Islet precursor cell (in vitro differentiated cells): ENCODE measurements around the gene ZNHIT2.

ENCODE experiments used
- DNase-seq: peaks from one replicate; pipeline ENCODE4 v3.0.0-alpha.2; 2018

Gene ZNHIT2

DNA sequence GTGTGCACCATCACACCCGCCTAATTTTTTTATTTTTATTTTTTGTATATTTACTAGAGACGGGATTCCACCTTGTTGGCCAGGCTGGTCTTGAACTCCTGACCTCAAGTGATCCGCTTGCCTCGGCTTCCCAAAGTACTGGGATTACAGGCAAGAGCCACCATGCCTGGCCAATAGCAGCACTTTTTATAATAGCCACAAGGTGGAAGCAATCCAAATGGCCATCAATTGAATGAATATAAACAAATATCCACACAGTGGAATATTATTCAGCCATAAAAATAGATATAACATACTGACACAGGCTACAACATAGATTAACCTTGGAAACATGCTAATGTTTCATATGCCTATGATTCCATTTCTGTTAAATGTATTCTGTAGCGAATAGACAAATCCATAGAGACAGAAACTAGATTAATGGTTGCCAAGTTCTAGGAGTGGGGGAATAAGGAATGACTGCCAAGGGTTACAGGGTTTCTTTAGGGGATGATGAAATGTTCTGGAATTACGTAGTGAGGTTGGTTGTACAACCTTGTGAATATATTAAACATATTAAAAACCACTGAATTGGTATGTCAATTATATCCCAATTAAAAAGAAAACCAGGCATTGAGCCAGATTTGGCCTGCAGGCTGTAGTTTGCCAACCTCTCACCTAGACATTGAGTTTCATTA is 16.7 kb downstream of the ZNHIT2 start:
- no peak for DNase-seq

DNA sequence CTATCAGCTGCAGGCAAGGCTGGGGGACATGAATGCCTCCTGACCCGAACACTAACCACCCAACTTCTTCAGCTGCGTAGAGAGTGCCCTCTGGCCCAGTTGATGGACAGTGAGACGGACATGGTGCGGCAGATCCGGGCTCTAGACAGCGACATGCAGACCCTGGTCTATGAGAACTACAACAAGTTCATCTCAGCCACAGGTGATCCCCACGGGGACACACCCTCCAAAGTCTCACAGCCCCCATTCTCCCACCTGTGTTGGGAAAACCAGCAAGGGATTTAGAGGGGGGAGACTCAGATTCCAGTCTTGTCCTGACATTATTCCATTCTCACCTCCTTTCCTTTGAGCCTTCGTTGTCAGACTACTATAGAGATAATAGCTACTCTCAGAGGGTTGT is 20.6 kb downstream of the ZNHIT2 start:
- no peak for DNase-seq

DNA sequence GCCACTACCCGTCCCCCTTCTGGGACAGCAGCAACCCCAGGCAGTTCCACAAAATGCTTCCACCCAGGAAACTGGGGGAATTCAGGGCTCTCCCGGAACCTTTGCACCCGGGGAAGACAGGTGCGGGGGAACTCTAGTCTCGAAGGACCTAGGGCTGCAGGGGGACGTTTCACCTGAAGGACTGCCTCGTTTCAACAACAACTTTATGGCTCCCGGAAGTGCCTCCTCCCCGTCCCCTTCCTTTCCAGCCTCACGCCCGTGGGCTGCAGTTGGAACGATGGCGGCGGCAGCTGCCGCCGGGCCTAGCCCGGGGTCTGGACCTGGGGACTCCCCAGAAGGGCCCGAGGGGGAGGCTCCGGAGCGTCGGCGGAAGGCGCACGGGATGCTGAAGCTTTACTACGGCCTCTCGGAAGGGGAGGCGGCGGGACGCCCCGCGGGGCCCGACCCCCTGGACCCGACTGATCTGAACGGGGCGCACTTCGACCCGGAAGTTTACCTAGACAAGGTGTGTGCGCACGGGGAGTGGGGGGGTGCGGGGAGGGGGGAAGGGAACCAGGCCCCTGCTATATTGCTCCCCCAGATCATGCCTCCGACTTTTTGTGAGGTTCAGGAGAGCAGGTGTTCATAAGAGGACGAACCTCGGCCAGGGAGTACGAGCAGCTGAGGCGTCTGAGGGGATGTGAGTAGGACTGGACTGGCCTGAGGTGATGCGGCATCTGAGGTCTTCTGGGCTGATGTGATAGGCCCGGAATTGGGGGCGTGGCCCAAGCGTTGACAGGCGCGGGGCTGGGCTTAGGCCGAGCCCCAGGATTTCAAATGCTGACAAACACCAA is 21.3 kb downstream of the ZNHIT2 start, which contains the start of gene VPS51:
TSS of gene VPS51 (plus strand) at position 241 of the 833 bp plus-strand sequence. CDS start at position 278, 37 bp downstream.
- DNase-seq: peak; percentile 92

DNA sequence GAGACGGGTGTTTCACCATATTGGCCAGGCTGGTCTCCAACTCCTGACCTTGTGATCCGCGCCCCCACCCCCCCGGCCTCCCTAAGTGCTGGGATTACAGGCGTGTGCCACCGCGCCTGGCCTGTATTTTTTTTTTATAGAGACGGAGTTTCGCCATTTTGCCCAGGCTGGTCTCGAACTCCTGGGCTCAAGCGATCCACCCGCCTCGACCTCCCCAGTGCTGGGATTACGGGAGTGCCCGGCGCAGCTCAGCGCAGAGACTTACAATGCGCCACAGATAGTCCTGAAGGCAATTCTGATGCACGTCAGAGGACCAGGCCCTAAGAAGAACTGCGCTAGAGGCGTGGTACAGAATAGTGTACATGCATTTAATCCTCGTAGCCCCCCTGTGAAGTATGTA is 22.1 kb downstream of the ZNHIT2 start:
- DNase-seq: no peak

DNA sequence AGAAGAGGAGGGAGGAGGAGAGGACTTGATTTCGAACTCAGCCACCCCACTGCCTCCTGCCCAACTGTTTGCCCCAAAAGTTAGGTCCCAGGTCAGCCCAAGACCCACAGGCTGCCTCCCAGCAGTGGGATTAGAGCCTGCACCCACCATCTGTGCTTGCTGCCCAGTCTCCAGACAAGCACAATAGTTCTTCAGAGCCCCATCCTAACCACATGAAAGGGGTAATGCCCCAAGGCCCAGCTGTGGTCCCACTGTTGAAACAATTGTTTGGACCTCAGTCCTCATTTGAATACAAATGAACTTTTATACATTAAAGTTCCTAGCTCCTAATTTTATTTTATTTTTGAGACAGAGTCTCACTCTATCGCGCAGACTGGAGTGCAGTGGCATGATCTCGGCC is 26.9 kb downstream of the ZNHIT2 start:
- no peak for DNase-seq

DNA sequence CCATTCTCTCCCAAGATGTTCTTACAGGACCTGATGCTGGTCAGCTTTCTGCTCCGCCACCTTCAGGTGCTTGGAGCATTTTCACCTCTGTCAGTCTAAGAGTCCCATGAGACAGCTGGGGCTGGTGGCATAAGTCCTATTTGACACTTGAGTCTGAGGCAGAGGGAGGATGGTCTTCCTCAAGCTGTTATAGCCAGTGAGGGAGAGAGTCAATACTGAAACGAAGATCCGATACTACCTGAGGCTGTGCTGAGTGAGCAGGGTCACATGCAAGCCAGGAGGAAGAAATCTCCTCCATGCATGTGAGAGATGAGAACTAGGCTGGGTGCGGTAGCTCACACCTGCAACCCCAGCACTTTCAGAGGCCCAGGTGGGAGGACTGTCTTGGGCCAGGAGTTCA is 27.9 kb downstream of the ZNHIT2 start:
- no peak for DNase-seq

DNA sequence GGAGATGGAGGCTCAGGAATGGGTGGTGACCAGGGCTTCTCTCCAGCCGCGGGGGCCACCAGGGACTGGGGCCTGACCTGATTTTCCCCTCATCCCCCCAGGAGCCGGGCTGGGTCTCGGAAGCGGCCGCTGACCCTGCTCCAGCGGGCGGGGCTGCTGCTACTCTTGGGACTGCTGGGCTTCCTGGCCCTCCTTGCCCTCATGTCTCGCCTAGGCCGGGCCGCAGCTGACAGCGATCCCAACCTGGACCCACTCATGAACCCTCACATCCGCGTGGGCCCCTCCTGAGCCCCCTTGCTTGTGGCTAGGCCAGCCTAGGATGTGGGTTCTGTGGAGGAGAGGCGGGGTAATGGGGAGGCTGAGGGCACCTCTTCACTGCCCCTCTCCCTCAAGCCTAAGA is 29.7 kb downstream of the ZNHIT2 start:
- DNase-seq: no peak

DNA sequence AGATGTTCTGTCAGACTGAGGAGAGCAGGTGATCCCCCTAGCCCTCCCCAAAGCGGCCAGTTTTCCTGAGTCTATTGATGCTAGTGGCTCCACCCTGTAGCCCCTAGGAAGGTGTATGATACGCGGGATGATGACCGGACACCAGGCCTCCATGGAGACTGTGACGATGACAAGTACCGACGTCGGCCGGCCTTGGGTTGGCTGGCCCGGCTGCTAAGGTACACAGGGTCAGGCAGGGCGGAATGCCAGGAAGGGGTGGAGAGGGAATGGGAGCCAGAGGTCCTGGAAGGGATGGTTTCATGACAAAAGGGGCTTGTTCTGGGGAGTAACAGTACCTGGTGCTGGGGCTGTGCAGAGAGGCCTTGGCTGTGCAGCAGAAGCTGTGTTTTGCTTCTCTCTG is 30.3 kb downstream of the ZNHIT2 start:
- DNase-seq: no peak

DNA sequence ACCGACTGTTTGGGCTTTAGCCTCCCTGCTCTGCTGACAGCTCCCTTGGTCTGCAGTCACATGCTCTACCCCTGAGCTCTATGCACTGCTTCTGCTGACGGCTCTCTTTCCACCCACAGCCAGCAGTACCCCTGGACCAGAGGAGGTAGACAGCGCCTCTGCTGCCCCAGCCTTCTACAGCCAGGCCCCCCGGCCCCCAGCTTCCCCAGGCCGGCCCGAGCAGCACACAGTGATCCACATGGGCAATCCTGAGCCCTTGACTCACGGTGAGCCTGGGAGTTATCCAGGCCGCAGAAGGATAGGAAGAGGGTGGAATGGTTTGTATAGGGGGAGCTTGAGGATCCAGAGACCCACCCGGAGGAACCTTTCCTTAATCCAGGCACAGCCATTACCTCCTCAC is 30.7 kb downstream of the ZNHIT2 start:
- no peak for DNase-seq

DNA sequence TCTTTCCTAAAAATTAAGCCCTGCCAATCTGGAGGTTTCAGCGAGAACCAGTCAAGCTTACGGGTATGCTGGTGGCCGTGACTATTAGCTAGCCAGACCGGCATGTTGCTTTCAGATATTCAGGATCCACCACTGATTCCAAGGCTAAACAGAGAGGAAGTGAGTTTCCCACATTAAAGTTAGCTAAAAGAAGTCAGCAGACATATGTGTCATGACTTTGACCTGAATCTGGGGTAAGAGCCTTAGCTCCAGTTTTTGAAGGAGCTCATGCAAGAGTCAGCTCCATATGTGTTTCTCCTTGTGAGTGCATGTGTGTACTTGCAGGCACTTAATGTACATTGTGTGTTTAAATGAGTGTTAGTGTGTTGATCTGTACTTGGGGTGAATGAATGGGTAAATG is 32.1 kb downstream of the ZNHIT2 start:
- DNase-seq: no peak

DNA sequence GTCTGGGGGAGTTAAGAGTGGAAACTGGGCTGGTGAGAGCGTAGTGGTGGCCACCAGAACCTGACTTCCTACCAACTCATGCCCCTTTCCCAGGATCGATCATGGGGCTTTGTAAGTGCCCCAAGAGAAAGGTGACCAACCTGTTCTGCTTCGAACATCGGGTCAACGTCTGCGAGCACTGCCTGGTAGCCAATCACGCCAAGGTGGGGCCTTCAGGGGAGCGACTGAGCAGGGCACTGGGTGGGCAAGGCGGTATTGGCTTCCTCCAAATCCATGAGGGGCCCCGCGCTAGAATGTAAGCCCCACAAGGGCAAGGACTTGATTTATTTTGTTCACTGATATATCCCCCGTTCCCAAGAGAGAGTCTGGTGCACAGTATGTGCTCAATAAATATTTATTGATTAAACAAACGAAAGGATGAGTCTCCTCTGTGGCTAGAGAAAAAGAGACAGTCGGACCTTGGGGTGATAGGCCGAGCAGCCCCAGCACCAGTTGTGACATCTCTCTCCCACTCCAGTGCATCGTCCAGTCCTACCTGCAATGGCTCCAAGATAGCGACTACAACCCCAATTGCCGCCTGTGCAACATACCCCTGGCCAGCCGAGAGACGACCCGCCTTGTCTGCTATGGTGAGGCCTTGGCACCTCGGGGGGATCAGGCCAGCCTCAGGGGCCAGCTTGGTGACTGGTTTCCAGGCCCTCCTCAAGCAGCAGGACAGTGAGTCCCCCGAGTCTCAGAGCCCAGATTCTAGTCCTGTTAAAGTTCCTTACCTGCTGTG is 32.7 kb downstream of the ZNHIT2 start:
- DNase-seq: no peak

DNA sequence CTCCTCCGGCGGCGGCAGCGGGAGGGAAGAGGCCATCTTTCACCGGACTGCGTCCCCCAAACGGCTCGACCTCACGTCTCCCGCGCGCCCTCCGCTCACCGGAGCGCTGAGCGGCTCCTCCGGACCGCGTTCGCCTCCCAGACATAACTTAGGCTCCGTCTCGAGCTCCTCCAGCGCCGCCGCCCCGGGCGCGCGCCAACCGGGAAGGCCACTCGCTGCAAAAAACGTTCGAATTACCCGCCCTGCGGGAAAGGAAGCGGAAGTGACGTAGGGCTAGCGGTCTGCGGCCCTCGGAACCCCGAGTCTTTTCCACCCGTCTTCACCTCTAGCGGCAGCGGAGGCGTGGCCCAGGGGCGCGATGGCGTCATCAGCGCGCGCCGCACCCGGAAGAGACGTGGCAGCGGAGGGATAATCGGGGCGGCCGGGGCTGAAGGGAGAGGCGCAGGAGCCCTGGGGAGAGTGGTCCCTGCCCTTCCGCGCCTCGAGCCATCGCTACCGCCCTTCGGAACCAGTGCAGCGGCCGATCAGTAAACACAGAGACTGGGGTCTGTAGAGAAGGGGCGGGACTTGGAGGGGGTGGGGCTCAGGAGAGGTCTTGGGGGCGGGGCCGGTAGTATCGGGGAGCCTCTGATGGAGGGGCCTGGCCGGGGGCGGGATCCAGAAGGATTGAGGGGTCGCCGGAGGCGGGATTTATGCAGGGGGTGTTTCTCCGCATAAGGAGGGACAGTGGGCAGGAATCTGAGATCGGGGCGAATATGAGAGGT is 33.5 kb downstream of the ZNHIT2 start, which contains the start of the genes CDCA5 and ZFPL1:
TSS of gene CDCA5 (minus strand) at position 207 of the 764 bp plus-strand sequence. CDS start at position 145, 62 bp downstream.
TSS of gene ZFPL1 (plus strand) at position 389 of the 764 bp plus-strand sequence. CDS start 477 bp downstream, outside the sequence.
- peak; percentile 97 for DNase-seq

DNA sequence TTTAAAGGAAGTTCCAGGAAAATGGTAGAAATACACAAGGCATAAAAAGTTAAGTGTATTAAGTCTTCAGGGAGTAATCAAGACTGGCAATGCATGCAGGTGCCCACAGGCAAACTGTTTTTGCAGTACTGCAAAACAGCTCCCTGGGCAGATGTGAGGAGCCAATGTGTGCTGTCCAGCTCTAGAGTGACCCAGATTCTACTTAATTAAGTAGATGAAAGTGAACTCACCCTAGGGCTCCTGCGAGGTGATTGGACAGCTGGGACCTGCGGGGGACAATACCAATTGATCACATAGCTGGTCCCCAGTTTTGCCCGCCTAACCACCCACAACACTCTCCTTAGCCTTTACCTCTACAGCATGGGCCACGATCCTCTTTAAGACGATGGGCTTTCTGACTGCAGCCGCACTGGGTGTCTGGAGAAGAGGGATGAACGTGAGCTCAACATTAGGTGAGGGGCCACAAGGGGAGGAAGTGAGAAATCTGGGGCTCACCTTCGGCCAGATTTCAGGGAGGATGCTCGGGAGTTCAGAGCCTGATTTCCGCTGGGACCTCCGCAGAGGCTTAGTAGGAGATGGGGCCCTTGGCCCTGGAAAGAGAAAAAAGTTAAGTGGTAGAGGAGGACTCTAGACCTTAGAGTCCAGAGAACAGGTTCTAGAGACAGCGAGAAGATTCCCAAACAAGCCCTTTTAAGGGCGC is 34.2 kb downstream of the ZNHIT2 start:
- no peak for DNase-seq

DNA sequence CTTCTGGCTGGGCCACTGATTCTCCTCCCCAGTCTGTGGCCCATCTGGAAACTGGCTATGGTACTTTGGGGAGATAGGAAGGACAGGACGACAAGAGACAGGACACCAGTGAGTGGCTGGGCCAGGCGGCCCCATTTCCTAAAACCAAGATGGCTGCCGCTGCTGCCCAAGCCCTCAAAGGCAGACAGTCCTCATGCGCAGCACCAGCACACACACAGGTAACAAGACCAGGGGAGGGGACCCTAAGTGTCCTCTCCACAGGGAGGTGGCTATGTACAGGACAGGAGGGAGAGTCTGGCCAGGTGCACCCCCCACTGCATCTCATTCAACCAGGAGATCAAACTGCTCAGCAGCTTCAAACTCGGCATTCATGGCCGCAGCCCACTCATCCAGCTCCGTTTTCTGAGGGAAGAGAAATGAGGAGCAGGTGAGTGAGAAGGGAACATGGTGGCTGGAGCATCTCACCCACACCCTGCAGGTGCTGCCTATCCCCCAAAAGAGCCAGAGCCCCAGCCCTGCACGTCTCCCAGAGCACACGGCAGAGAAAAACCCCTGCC is 38.6 kb downstream of the ZNHIT2 start:
- peak; percentile 38 for DNase-seq

DNA sequence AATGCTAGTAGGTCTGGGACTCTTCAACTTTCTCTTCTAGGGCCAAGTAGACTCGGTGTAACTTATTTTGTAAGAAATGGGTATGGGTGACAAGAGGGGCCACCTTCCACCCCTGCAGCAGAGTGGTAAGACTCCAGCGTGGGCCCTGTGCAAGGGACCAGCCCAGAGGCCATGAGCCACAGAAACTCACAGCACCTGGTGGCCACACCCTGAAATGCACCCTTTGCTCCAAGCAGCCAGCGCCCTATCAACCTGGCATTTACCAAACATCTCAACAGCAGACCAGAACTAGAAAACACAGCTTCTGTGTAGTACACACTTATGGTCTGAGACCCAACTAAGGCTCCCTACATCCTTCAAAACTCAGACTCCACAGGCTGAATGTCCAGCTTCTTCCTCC is 39.4 kb downstream of the ZNHIT2 start:
- DNase-seq: peak; percentile 74

DNA sequence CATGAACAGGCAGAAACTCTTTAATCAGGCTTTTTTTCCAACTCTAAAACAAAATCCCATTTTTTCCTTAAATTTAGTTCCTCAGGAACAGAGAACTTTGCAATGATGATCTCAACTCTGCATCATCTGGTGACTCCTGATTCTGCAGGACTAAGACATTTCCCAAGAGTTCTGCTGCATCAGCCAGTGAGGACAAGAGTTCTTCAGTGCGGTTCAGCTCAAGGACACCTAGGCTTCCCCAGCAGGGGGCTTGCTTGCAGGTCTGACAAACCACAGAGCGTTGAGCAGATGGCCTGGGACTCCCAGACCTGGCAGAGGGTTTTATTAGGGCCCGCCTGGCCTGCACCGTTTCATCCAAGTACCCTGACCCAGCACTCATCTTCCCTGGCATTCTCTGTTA is 40.0 kb downstream of the ZNHIT2 start:
- DNase-seq: no peak

DNA sequence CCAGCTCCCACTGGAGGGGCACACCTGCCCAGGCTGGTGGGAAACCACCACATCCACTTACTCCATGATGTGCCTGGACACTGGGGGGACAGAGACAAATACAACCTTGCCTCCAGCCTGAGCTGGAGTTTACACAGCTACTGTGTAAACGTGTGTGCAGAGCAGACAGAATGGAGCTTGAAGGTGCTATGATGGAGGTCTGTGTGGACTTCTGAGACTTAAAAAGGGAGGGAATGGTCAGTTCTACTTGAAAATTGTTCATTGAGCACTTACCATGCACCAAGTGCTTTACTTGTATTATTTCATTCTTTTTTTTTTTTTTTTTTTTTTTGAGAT is 44.9 kb downstream of the ZNHIT2 start:
- no peak for DNase-seq

DNA sequence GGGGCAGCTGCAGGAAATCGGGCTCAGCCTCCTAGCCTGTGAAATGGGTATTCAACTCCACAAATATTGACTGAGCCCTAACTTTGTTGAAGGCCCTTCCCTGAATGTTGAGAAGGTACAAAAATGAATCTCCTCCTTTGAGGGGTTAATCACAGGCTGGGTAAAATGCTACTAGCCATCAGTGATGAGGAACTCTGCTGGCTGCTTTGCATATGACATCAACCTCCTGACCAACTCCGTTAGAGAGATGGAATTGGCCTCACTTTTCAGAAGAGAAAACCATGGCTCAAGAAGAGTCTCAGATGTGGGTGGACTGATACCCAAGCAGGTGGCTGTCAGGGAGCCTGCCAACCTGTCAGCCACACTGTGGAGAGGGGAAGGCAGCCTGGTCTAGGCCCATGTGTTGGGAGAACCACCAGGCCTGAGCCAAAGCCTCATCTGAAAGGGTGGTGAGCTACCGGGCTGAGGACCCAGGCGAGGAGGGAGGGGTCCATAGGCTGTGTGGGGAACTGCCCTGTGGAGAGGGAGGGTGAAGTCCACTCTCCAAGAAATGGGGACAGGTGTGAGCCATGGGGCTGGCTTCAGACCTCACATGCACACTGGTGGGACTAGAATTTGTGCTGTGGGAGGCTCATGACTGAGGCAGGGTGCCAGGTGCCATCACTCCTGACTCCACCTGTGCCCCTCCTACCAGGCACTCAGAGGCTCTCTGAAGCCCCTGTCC is 45.4 kb downstream of the ZNHIT2 start:
- no peak for DNase-seq

DNA sequence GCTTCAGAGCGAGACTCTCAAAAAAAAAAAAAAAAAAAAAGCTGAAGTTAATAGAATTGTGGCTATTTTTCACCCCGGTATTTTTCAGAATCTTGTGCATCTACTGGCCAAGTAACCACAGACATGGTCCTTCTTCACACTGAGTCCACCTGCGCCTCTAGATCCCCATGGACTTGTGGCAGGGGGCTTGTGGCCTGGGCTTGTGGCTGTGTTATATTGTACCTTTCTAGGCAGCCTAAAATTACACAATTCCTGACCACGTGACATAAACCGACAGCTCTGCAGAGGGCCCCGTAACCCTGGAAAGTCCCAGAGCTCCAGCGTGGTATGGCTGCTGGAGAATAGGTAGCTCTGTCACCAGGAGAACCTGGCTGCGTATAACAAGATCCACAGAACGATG is 48.3 kb downstream of the ZNHIT2 start:
- no peak for DNase-seq

DNA sequence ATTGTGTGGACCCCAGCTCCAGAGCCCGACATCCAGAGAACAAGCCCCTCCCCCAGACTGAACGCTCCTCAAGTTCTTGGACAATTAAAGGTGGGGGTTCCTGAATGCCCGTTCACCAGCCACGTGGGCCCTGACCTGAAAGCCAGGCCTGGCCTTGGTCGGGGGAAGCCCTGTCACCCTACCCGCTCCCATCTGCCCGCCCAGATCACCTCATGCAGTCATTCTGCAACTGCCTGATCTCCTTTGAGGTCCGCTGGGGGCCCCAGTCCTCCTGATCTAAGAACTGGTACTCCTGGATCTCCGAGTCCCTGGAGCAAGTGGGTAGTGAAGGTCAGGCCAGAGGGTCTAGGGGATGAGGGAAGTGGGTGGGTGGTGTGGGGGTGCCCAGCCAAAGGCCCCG is 50.1 kb downstream of the ZNHIT2 start:
- no peak for DNase-seq

DNA sequence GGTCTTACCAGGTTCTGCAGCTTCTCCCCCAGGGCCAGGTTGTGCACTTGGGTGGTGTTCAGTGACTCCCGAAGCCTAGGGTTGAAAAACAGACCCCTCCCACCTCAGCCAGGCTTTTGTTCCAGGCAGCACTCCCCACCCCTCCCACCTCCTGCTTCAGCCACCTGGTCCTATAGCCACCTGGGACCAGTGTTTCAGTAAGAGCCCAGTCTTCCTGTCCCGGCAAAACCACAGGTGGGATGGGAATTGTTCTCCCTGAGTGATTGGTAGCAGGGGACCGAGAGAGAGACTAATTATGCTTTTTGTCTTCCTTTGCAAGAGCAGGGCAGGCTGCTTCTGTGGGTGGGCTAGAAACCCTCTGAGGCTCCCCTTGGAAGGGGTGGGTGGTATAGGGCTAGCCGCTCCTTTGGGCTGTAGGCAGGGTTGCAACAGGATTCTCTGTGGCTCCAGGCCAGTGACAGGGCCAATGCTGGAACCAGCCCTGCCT is 50.7 kb downstream of the ZNHIT2 start:
- DNase-seq: no peak
